ENCODE results near the gene SLC25A24. TPM values are rescaled to one million over a fixed set of nuclear protein-coding genes. Genes with fewer than 3 reads are reported as not detected.
A peak's percentile ranks its signal among the peaks of the same experiment; 100 is the strongest.

Gene SLC25A24
- total and polyA plus RNA-seq, 2 of the 13 experiments (the other 11 are each of a cell fraction or from before 2014, with no cell fraction given), result 8.0 to 12.4 TPM

DNA sequence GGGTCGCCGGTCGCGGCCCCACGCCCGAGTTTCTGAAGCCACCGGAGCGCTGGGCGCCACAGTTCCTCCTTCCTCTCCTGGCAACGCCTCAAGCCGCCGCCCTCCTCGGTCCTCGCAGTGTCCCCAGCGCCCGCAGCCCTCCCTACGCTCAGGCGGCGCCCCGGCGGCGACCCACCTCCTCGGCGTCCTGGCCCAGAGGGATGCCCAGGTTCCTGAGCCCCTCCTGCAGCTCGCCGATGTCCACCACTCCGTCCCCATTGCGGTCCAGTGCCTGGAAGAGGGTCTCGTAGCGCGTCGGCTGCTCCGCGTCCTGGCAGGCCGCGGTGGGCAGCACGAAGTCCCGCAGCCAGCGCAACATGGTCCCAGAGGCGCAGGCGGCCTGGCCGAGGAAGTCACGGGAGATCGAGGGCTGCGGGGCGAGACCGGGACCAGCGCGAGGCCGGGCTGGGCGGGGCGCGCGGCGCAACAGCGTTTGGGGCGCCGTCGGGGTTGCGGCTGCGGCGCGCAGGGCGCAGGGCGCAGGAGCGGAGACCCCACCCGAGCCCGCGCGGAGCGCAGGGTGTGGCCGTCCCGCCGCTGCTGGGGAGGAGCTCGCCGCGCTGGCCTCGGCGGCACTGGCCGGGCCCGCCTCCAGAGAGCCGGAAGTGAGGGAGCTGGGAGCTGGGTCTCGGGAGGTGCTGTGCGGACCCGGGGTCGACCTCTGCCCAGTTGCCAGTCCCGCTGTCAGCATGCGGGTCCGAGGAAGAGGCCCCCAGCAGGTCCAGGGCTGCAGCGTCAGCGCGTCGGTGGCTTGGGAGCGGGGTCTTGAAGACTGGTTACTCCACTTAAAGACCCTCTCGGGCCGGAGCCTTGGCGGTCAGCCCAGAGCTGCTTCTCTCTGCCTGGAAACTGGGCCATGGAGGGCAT is at the start of gene SLC25A24 (continued):
- TF ChIP-seq, protein P1, sequence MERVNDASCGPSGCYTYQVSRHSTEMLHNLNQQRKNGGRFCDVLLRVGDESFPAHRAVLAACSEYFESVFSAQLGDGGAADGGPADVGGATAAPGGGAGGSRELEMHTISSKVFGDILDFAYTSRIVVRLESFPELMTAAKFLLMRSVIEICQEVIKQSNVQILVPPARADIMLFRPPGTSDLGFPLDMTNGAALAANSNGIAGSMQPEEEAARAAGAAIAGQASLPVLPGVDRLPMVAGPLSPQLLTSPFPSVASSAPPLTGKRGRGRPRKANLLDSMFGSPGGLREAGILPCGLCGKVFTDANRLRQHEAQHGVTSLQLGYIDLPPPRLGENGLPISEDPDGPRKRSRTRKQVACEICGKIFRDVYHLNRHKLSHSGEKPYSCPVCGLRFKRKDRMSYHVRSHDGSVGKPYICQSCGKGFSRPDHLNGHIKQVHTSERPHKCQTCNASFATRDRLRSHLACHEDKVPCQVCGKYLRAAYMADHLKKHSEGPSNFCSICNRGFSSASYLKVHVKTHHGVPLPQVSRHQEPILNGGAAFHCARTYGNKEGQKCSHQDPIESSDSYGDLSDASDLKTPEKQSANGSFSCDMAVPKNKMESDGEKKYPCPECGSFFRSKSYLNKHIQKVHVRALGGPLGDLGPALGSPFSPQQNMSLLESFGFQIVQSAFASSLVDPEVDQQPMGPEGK (CRISPR knock-in tag; IDR thresholded peaks at IDR 0.05), result peak; percentile 13; the same call in 1 of the 2 replicates
- TF ChIP-seq GABPA (IDR thresholded peaks at IDR 0.05; ENCODE audit: low read depth, low read length) (peak; percentile 51), GABPA (CRISPR knock-in tag; IDR thresholded peaks at IDR 0.05; ENCODE audit: low read depth) (peak; percentile 68), ZNF274 (CRISPR knock-in tag; IDR thresholded peaks at IDR 0.05) (0 out of 2 replicates have a peak, but pooled peaks have one; percentile 45), TFDP1 (CRISPR knock-in tag; IDR thresholded peaks at IDR 0.05; ENCODE audit: borderline replicate concordance) (0 out of 2 replicates have a peak, but pooled peaks have one; percentile 30), SIN3A (IDR thresholded peaks at IDR 0.05; ENCODE audit: borderline replicate concordance, low read depth, low read length) (peak; percentile 22; the same call in 1 of the 2 replicates), KAT8 (CRISPR knock-in tag; IDR thresholded peaks at IDR 0.05) (peak; percentile 47), CBX2 (IDR thresholded peaks at IDR 0.05; ENCODE audit: low read depth, low read length) (no peak), CBX2 (CRISPR knock-in tag; IDR thresholded peaks at IDR 0.05; ENCODE audit: low read depth) (peak; percentile 42; the same call in 1 of the 2 replicates), PITX1 (CRISPR knock-in tag; IDR thresholded peaks at IDR 0.05) (0 out of 2 replicates have a peak, but pooled peaks have one; percentile 43), ZFYVE20 (CRISPR knock-in tag; IDR thresholded peaks at IDR 0.05; ENCODE audit: borderline replicate concordance, low read depth) (0 out of 2 replicates have a peak, but pooled peaks have one; percentile 71), ZNF121 (CRISPR knock-in tag; IDR thresholded peaks at IDR 0.05) (peak; percentile 70; the same call in 1 of the 2 replicates), PHF8 (CRISPR knock-in tag; IDR thresholded peaks at IDR 0.05) (peak; percentile 78), NR2F6 (IDR thresholded peaks at IDR 0.05) (no peak), NR2F6 (CRISPR knock-in tag; IDR thresholded peaks at IDR 0.05) (peak; percentile 8; the same call in 1 of the 2 replicates), POGZ (CRISPR knock-in tag; IDR thresholded peaks at IDR 0.05) (peak; percentile 33)
- TF ChIP-seq, protein P2, sequence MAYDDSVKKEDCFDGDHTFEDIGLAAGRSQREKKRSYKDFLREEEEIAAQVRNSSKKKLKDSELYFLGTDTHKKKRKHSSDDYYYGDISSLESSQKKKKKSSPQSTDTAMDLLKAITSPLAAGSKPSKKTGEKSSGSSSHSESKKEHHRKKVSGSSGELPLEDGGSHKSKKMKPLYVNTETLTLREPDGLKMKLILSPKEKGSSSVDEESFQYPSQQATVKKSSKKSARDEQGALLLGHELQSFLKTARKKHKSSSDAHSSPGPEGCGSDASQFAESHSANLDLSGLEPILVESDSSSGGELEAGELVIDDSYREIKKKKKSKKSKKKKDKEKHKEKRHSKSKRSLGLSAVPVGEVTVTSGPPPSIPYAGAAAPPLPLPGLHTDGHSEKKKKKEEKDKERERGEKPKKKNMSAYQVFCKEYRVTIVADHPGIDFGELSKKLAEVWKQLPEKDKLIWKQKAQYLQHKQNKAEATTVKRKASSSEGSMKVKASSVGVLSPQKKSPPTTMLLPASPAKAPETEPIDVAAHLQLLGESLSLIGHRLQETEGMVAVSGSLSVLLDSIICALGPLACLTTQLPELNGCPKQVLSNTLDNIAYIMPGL (CRISPR knock-in tag; IDR thresholded peaks at IDR 0.05; ENCODE audit: borderline replicate concordance in 1 of 2, low read depth in 1 of 2), result peak in 1 of 2 experiments; percentile 40; a peak in 1 of 4 replicates
- TF ChIP-seq, protein P3, sequence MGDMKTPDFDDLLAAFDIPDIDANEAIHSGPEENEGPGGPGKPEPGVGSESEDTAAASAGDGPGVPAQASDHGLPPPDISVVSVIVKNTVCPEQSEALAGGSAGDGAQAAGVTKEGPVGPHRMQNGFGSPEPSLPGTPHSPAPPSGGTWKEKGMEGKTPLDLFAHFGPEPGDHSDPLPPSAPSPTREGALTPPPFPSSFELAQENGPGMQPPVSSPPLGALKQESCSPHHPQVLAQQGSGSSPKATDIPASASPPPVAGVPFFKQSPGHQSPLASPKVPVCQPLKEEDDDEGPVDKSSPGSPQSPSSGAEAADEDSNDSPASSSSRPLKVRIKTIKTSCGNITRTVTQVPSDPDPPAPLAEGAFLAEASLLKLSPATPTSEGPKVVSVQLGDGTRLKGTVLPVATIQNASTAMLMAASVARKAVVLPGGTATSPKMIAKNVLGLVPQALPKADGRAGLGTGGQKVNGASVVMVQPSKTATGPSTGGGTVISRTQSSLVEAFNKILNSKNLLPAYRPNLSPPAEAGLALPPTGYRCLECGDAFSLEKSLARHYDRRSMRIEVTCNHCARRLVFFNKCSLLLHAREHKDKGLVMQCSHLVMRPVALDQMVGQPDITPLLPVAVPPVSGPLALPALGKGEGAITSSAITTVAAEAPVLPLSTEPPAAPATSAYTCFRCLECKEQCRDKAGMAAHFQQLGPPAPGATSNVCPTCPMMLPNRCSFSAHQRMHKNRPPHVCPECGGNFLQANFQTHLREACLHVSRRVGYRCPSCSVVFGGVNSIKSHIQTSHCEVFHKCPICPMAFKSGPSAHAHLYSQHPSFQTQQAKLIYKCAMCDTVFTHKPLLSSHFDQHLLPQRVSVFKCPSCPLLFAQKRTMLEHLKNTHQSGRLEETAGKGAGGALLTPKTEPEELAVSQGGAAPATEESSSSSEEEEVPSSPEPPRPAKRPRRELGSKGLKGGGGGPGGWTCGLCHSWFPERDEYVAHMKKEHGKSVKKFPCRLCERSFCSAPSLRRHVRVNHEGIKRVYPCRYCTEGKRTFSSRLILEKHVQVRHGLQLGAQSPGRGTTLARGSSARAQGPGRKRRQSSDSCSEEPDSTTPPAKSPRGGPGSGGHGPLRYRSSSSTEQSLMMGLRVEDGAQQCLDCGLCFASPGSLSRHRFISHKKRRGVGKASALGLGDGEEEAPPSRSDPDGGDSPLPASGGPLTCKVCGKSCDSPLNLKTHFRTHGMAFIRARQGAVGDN (CRISPR knock-in tag; IDR thresholded peaks at IDR 0.05), result peak; percentile 76

Data from HepG2 (cell line).